NCI-H69 (cell line): Measurements from ENCODE around the gene SMPD4.
"Not testable (repeated sequence)": the region's sequence is repeated elsewhere in the genome, so short reads cannot be mapped to it uniquely, and the experiment has no call there.

Experiments used
- DNase-seq: peaks from one replicate; lab custom pipeline; 2025; lab: John Stamatoyannopoulos, UW

The SMPD4 gene

DNA sequence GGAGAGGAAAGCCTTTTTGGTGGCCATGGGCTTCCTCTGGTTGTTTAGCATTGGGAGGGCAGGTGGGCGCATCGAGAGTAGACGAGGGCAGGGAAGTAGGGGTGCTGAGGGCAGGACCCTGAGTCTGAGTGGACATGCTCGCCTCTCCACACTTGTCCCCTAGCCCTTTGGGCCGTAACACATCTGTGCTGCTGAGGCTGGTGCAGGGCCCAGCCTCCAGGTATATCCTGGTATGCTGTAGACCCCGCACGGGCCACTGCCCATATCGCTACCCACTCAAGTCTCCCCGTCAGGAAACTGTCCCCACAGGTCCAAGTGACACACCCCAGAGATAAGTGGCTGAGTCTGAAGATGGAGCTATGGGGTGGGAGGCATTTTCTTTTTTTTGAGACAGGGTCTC, 22.8 kb downstream of the SMPD4 start:
- no peak for DNase-seq

DNA sequence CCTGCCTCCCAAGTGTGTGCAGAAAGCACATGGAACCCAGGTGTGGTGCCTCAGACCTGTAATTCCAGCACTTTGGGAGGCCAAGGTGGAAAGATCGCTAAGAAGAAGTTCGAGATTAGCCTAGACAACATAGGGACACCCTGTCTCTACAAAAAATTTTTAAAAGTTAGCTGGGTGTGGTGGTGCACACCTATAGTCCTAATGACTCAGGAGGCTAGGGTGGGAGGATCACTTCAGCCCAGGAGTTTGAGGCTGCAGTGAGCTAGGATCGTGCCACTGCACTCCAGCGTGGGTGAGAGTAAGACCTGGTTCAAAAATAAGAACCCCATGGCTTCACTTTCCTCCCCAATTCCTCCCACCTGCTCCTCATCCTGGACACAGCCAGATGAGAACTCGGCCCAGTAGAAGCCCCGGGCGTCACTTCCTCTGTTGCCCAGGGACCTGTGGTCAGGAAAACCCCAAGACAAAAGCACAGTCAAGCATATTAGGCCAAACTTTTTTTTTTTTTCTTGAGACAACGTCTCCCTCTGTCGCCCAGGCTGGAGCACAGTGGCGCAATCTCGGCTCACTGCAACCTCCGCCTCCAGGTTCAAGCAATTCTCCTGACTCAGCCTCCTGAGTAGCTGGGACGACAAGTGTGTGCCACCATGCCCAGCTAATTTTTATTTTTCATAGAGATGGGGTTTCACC, 23.4 kb downstream of the SMPD4 start:
- DNase-seq: not testable (repeated sequence)

DNA sequence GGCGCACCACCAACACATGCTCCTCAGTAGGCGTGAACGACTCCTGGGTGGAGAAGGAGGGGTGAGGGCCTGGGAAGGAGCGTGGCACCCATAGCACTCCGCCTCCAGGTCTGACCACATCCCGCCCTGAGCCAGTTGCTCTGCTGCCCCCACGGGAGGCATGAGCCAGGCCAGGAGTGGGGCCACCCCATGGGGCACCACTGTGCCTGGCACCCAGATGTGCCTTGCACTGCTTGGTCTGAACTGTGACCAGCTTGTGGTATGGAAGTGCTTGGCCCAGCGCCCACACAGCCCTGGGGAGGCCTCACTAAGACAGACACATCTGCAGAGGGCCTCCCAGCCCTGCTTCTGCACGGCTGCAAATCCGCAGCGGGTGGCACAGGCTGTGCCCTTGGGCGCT, 24.0 kb downstream of the SMPD4 start:
- DNase-seq: peak; percentile 2

DNA sequence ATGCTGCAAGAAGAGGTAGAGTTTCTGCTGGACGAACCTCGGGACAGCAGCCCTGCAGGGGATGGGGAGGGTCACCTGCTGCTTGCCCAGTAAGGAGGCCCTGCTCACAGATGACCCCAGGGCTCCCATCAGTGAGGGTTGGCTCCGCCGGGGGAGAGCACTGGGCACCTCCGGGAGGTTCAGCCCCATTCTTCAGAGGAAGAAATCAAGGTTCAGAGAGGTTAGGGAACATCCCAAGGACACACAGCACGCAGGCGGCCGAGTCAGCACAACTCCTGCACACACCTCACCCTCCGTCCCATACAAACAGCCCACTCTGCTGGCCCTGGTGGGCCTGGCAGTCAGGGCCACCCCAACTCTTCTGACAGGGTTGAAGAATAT, 24.8 kb downstream of the SMPD4 start:
- no peak for DNase-seq

DNA sequence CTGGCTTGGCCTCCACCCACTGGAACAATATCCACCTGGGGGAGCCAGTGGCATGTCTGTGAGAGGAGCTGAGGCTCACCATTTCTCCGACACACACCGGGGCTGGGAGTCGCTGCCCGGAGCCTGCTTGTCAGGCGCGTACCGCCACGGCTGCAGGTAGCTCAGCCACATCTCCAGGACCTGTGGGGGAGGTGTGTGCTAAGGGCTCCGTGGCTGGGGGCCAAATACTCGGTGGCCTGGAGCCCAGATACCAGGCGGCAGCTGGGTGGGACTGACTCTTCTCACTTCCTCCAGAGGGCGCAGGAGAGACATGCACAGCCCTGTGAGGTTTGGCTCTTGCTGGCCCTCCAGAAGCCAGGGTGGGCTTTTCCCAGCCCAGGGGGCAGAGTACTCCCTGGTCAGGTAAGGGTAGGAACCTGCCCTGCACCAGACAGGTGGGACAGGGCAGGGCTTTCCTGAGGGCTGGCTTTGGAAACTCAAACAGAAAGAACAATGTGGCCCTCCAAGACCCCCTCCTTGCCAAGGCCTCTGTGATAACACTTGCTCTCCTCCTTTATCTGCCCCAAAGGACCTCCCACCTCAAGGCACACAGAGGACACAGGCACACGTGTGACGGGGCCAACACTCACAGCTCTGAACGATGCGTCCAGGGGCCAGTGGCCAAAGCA, 25.3 kb downstream of the SMPD4 start:
- peak; percentile 56 for DNase-seq

DNA sequence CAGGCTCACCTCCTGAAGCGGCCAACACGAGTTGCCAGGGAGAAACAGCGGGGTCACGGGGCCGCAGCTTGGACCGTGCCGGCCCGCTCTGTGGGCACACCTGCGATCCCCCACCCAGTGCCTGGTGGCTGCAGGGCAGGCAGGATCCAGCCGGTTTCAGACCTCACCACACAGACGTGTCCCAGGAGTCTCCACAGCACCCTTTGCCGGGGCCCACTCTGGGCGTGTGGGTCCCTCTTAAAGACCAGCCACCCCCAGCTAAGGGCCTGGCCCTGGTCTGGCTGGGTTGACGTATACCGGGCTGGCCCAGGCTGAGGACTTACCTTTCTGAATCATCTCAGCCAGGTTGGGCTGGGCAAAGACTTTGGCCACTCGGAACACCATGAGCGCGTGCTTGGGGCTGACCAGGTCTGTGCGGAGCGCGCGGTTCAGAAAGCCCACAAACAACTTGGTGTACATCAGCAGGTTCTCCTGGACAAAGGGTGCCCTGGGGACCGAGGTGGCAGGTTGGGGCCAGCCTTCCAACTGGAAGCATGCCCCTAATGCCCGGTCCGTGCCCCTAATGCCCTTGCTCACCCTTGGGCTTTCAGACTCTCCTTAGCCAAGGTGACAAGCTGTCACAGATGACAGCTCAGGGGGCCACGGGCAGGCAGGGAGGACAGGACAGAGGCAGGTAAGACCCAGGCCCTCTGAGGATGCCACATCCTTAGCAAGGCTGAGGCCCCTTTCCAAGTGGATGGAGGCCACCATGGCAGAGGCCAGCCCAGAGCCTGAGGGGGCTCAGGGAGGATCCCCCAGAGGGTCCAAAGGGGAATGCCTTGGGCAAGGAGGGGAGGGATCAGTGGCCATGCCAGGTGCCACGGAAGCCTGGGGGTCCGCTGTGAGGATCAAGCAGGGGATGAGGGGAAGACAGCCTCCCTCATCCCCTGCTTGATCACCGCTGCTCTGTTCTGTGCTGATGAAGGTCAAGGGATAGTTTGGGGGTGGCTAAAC, 26.3 kb downstream of the SMPD4 start:
- no peak for DNase-seq

DNA sequence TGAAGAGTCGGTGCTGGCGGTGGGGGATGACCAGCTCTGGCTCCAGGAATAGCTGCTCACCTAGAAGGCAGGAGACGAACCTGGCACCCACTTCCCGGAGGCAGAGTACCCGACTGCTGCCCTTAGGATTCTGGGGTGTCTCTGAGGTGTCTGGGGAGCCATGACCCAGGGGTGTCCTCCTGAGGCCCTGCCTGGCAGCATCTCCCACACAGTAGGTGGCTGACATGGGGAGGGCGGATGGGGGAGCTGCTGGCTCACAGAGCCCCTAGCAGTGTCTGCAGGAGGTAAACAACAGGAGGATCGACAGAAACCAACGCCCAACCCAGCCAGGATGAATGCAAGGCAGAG, 27.0 kb downstream of the SMPD4 start:
- DNase-seq: not testable (repeated sequence)

DNA sequence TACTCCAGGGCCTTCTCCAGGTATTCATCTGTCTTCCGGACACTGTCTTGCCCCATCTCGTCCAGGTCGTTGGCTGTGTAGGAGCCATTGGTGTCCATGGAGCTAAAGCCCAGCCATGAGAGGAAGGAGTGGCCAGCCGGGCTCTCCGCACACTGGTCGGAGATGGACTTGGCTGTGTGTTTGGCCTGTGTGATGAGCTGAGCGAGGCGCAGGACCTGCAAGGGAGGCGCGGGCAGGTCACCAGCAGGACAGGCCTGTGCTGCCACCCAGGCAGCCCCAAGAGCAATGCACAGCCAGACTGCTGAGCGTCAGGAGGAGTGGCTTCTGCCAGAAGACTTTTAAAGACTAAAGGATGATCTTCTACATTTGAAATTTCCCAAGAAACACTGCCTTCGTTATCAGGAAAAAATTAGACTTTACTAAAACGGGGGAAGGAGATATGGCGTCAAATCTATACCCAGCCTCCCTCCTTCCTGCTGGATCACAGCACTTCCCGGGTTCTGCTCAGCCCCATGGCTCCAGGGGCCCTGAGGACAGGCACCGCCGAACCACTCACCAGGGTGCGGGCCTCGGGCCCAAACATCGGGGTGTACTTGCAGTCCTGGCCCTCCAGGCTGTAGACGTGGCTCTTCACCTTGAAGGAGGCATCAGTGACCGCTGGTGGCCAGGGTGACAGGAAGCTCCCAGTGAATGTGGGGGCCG, 27.5 kb downstream of the SMPD4 start:
- DNase-seq: not testable (repeated sequence)

DNA sequence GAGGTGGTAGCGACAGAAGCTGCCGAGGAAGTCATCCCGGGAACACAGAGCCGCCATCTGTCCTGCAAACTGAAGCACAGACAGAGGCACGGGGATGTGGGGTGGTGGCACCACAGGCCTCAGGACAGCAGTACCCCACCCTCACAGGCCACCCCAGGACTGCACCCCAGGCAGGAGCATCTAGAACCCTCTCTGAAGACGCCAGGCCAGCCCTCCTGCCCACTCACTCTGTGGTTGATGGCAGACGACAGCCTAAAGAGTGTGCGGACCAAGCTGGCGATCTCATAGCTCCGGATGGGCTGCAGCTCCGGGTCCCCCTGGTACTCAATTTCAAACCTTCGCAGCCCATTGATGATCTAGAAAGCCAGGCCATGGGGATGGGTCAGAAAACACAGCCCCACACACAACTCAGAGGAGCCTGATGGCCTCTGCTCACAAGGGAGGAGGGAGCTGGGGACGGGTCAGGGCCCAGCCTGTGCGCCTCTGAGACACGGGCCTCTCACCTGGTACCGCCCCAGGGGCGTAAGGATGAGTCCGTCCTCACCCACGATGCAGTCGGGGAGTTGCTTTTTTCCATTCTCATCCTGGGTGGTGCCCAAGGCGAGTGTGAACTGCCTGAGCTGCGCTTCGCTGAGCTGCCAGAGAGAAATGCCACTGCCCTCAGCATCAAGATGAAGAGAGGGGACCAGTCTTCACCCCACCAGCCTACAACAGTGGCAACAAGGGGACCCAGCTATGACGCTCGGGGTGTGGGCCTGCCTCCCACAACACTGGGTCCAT, 28.4 kb downstream of the SMPD4 start:
- no peak for DNase-seq

DNA sequence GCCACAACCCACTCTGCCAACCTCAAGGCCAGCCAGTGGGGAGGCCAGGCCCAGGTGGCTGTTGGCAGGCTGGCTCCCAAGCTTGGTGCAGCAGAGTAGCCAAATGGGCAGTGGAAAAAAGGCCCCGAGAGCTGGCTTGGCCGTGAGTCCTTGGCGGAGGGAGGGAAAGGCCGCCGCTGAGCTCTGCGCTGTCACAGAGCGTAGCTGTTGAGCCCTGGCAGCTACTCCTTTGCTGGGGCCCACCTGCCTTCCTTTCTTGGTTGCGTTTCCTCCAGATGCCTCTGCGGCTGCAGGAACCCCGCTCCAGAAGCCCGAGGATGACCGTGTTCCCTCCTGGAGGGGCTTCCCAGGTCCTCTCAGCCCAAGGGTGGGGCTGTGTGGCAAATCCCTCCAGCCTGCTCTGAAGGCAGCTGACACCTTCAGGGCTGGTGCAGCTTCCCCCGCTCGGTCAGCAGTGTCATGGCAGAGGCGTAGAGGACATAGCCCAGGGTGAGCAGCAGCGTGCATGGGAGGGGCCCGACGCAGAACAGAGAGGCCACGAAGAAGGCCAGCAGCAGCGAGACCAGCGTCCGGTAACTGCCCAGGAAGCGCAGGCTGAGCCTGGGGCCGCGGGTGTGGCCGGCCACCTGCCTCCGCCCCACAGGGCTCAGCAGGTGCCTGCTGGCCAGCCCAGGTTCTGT, 29.1 kb downstream of the SMPD4 start:
- not testable (repeated sequence) for DNase-seq

DNA sequence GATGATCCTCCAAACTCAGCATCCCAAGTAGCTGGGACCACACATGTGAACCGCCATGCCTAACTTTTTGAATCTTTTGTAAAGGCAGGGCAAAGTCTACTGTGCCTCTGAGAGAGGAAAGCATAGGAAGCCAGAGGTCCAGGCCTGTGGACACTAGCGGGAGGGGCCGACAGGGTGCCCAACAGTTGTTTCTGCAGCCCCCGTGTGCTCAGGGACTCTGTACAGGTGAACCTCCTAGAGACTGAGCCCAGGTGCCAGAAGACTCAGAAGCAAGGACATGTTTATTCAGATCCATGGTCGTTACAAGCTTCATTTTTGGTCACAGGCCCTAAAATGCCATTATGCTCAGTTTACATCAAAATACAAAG, 30.3 kb downstream of the SMPD4 start:
- DNase-seq: not testable (repeated sequence)

DNA sequence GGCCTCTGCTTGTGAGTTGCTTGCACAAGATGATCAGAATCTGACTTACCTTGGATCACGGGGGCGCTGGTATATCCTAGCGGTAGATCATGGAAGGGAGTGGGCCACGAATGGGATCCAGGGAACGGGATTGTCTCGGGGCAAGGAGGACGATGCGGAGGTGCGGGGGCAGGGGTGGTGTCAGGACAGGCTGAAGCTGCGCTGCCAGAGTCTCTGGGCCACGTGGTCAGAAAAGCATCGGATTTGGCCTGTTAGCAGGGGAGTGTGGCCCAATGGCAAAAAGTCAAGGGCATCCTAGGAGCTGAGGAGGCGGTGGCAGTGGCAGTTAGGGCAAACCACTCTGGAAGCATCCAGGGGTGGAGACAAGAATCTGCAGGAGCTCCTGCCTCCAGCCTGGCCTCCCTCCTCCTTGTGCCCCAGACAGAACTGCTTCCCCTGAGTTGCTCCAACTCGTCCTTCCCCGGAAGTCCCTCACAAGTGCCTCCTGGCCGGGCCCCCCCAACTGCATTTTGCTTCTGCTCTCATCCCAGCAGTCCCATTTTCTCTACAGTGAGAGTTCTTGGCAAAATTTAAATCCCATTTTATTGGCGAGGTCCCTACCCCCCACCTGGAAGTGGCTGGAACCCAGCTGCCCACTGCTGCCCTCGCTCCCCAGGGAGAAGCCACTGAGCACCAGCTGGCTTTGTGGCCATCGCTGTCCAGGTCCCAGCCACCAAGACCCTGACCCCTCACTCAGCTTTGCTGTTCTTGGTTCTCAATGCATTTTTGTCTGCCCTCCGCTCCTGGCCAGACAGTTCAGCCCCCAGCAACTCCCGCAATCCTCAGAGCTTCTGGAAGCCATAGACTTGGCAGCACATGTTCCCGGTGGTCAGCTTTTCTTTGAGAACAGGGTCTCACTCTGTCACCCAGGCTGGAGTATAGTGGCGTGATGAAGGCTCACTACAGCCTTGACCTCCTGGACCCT, 30.9 kb downstream of the SMPD4 start:
- no peak for DNase-seq

DNA sequence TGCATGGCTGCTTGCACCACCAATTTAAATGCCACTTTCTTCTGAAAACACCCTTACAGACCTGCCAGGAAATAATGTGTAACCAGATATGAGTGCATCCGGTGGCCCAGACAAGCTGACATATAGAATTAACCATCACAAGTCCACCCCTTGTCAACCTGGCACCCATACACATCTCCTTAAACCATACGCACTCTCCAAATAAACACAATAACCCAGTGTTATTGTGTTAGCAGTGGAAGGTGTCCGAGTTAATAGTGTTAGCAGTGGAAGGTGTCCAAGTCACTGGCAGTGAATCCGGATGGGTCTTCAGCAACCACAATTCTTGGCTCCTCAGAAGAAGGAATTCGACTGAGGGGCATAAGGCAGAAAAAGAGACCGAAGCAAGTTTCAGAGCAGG, 32.9 kb downstream of the SMPD4 start:
- DNase-seq: peak; percentile 22

DNA sequence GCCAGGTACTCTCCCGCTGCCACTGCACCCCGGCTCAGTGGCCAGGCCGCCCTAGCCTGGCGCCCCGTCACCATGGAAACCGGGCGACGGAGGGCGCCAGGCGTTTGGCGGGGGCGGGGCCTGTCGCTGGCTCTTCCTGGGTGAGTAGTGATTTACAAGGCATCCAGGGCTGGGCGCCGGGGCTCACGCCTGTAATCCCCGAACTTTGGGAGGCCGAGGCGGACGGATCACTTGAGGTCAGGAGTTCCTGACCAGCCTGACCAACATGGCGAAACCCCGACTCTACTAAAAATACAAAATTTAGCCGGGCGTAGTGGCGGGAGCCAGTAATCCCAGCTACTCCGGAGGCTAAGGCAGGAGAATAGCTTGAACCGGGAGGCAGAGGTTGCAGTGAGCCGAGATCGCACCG, 36.4 kb downstream of the SMPD4 start, which contains the start of gene CCDC74B:
CCDC74B (minus strand) TSS at position 107 of the 409 bp plus-strand sequence. CDS start 116 bp downstream, outside the sequence.
- peak; percentile 80 for DNase-seq

DNA sequence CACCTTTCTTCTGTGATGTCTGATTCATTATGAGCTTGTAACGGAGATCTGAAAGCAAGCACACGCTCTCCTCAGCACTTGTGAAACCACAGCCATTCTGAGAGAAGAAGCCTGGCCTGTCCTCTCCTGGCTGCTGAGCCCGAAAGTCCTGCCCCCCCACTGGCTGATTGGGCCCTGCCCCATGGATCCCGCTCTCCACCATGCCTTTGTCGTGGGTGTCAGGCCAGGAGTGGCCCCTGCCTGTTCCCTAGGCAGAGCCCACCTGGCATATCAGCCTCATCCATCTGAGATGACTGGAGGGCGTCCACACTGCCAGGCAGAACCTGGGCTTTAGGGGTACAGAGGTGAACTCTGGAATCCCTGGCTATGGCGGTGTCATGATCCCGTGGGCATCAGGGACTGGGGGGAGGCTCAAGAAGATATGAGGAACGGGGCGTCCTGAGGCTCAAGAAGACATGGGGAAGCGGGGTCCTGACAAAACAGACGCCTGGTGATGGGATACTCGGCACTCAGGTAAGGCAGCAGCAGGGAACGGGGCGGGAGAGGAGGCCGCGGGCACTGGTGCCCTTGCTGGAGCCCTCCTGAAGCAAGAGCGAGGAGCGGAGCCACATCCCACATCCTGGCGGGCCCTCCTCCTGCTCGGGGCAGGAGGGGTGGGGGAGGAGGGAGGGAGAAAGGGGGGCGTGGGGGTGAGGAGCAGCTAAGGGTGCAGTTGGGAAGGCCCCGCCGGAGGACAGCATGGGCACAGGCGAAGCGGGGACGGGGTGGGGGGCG, 37.9 kb downstream of the SMPD4 start:
- DNase-seq: not testable (repeated sequence)

DNA sequence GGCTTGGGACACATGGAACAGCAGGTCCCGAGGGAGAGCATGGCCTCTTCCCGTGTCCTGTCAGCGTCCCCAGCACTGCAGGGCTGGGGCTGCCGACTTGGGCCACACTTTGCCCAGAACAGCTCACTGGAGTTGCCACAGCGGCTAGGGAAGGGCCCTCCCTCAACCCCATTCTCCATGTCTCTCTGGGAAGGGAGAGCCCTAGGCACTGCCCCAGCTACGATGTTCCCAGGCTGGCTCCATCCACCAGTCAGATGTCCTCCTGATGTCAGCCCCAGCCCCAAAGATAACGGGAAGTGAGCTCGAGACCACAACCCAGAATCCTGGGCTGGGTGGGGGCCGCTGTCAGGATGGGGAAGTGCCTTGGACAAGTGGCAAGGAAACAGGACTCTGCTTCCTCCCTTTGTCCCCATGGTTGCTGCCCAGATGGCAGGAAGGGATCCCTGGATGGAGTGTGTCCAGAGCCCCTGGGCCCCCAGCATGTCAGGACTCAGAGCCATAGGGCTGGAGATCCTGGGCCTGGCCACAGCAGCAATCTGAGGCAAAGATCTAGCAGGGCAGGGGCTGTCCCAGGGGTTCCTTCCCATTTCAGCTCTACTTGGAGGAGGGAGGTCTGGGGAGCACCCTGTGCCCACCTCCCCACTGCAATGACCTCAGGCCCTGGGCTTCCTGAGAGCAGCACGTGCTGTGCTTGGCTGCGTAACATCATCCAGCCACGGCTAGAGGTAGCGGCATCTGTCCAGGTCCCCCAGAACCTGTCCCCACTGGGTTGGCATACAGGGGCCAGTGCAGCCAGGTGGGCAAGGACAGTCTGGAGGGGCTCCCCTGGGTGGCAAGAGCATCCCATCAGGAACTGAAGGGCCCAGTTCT, 38.8 kb downstream of the SMPD4 start:
- not testable (repeated sequence) for DNase-seq

DNA sequence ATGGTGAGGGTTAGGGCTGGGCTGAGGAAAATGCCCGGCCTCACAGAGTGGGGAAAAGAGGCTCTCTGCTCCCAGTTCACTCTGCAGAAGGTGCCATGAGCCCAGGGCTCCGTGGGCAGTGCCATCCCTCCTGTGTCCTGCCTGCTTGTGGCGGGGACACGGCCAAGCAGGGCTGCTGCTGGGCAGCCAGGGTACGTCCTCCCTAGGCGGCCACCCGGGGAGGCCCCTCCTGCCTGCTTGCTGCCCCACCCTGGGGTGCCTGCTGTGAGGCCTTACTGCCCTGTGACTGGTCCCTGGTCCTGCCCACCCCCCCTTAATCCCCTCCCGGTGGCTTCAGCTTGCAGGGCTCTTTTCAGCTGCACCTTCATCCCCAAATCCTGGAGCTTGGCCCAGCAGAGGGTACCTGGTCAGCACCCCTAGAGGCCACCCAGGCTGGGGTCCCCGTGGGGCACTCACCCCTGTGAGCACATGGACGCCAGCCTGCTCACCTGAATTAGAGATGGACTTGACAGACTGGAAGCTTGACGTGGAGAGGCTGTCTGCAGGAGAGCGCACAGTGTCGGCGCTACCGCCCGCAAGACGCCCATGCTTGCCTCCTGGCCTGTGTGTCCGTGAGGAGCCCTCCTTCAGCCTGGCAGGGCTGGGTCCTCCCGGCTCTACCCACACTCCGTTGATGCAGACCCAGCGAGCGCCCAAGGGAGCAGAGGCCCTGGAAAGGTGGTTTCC, 39.6 kb downstream of the SMPD4 start:
- DNase-seq: not testable (repeated sequence)
